A549 treated with CORT108297 at 1 μM for 4 hours (cell line): ENCODE results near the gene ZNF691. TPM values are rescaled to one million over a fixed set of nuclear protein-coding genes. Genes with fewer than 3 reads are reported as not detected.

ENCODE experiments used
- total RNA-seq: library from RNA; stranded (reverse); fragments of 200-300 nt; extraction: Qiagen RNA extraction; gene quantifications from 5 replicates; pipeline ENCODE4 v1.2.3, GENCODE V29; 2022

ZNF691 gene, protein sequence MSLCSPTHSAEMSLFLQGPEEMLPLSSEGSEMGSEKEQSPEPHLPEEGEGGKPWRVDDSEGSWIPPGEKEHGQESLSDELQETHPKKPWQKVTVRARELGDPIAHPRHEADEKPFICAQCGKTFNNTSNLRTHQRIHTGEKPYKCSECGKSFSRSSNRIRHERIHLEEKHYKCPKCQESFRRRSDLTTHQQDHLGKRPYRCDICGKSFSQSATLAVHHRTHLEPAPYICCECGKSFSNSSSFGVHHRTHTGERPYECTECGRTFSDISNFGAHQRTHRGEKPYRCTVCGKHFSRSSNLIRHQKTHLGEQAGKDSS
- 5.1 to 7.2 TPM (median 6.7 TPM) in 5 replicates for total RNA-seq

DNA sequence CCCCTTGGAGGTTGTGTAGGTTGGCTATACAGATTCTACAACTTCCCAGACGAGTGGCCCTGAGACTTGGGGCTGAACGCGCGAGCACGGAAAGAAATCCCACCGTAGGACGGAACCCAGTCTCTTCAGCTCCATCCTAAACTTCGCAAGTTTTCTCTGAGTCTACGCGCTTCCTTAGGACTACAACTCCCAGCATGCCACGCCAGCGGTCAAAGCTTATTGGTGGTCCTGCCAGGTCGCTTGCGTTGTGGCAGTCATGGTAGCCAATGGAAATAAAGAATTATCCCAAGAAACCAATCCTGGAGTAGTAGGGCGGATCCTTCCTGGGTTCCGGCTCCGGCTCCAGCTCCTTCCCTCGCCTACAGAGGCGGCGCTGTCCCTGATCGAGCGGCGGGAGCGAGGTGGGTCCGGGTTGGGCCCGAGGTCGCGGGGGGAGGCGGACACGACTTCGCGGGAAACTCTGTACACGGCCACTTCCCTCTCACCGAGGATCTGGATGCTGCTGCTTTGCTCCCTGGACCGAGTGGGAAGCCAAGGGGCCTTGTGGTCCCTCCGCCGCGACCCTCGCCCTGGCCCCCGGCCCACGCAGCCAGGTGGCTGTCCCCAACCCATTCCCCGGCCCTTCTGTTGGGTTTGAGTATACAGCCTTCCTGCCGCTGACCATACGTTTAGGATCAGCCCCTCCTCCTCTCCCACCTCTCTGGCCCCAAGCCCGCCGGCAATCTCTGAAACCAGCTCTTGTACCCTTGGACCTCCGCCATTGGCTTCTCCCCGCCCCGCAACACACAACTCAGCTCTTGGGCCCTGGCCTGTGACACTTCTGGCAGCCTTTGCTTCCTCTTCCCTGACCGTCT is at the start of gene ZNF691:
Gene ZNF691 (plus strand): TSS at position 357 of the 854 bp plus-strand sequence. CDS start 3,046 bp downstream, outside the sequence.

GRCh38 chr1:42816585-42817439 is 29.6 kb upstream of the ZNF691 start, which contains the start of the genes ERMAP and SVBP:
Gene ERMAP, plus strand, starts transcription at chr1:42817122. Its CDS starts 13,327 bp downstream, at chr1:42830449.
Gene SVBP, minus strand, starts transcription at chr1:42817397. Its CDS starts 853 bp downstream, at chr1:42816544.

Other genes with a start within 250 kb of the ZNF691 start
- gene PPIH, start 188.2 kb upstream of the ZNF691 start, total RNA-seq = 55.2 to 67.9 TPM (median 60.7 TPM) in 5 replicates
- gene YBX1, start 164.2 kb upstream of the ZNF691 start, total RNA-seq = 718 to 754 TPM (median 733 TPM) in 5 replicates
- not detected in 5 replicates for gene CLDN19, start 106.4 kb upstream of the ZNF691 start, total RNA-seq
- 28.8 to 34.7 TPM (median 32.9 TPM) in 5 replicates for gene P3H1, start 79.6 kb upstream of the ZNF691 start, total RNA-seq
- 2.3 to 4.5 TPM (median 3.6 TPM) in 5 replicates for gene C1orf50, start 79.4 kb upstream of the ZNF691 start, total RNA-seq
- 0.06 to 0.16 TPM (median 0.08 TPM) in 5 replicates for gene TMEM269, start 61.6 kb upstream of the ZNF691 start, total RNA-seq
- gene ERMAP, start 29.5 kb upstream of the ZNF691 start, total RNA-seq = 3.4 to 3.7 TPM (median 3.7 TPM) in 5 replicates
- gene SVBP, start 29.2 kb upstream of the ZNF691 start, total RNA-seq = 13.2 to 15.1 TPM (median 14.8 TPM) in 5 replicates
- gene SLC2A1, start 112.3 kb downstream of the ZNF691 start, total RNA-seq = 113 to 147 TPM (median 130 TPM) in 5 replicates